Measurements from ENCODE around the gene PKP4. TPM values are rescaled to one million over a fixed set of nuclear protein-coding genes. Genes with fewer than 3 reads are reported as not detected.

PKP4 gene
- total RNA-seq, 1 donor from 2014 or later, result 119 TPM

GRCh38 chr2:158637357-158637756, 180.6 kb downstream of the PKP4 start:
- no peaks in the 10 kb centered on the region for H3K9me3 Mint-ChIP-seq (ENCODE audit: unreplicated experiment)
- no peak overlapping the region for H3K4me3 Mint-ChIP-seq (ENCODE audit: unreplicated experiment)
- TF ChIP-seq, protein P1, sequence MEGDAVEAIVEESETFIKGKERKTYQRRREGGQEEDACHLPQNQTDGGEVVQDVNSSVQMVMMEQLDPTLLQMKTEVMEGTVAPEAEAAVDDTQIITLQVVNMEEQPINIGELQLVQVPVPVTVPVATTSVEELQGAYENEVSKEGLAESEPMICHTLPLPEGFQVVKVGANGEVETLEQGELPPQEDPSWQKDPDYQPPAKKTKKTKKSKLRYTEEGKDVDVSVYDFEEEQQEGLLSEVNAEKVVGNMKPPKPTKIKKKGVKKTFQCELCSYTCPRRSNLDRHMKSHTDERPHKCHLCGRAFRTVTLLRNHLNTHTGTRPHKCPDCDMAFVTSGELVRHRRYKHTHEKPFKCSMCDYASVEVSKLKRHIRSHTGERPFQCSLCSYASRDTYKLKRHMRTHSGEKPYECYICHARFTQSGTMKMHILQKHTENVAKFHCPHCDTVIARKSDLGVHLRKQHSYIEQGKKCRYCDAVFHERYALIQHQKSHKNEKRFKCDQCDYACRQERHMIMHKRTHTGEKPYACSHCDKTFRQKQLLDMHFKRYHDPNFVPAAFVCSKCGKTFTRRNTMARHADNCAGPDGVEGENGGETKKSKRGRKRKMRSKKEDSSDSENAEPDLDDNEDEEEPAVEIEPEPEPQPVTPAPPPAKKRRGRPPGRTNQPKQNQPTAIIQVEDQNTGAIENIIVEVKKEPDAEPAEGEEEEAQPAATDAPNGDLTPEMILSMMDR (IDR thresholded peaks at IDR 0.05), result no peak
- H3K27me3 Mint-ChIP-seq (ENCODE audit: unreplicated experiment), result no peaks in the 10 kb centered on the region
- no peak for DNase-seq (ENCODE audit: extremely low spot score, unreplicated experiment)
- no peak overlapping the region for H3K27ac Mint-ChIP-seq (ENCODE audit: unreplicated experiment)
- peaks cover 8% of the 10 kb centered on the region for H3K4me1 Mint-ChIP-seq (ENCODE audit: unreplicated experiment)
- peaks cover 58% of the 10 kb centered on the region for H3K36me3 Mint-ChIP-seq (ENCODE audit: unreplicated experiment)

DNA sequence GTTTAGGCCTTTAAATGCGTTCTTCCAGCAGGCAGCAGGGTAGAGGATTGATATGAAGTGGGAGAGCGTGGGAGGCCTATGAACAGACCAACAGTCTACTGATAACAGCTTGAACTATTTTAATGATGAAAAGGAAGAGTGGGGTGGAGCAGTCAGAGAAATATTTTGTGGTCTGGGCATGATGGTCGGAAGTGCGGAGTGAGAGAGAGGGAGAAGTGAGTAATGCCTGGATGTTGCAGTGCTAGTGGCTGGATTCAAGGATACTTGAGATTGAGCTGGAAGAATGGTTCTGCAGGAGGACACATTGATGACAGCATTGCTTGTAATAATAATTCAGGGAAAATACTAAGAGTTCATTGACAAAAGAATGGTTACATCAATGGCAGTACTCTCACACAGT, 187.4 kb downstream of the PKP4 start:
- Mint-ChIP-seq H3K27ac (ENCODE audit: unreplicated experiment) (no peak overlapping the region), H3K27me3 (ENCODE audit: unreplicated experiment) (no peaks in the 10 kb centered on the region), H3K4me3 (ENCODE audit: unreplicated experiment) (no peak overlapping the region), H3K4me1 (ENCODE audit: unreplicated experiment) (peaks cover 16% of the 10 kb centered on the region), H3K9me3 (ENCODE audit: unreplicated experiment) (no peaks in the 10 kb centered on the region), H3K36me3 (ENCODE audit: unreplicated experiment) (peaks cover 49% of the 10 kb centered on the region)
- TF ChIP-seq, protein P1 (IDR thresholded peaks at IDR 0.05), result no peak
- no peak for DNase-seq (ENCODE audit: extremely low spot score, unreplicated experiment)

- TF ChIP-seq, protein P1 (IDR thresholded peaks at IDR 0.05), result no peak
- no peaks in the 10 kb centered on the region for H3K27me3 Mint-ChIP-seq (ENCODE audit: unreplicated experiment)
- peaks cover 44% of the 10 kb centered on the region for H3K36me3 Mint-ChIP-seq (ENCODE audit: unreplicated experiment)
- H3K4me3 Mint-ChIP-seq (ENCODE audit: unreplicated experiment), result no peak overlapping the region
- no peaks in the 10 kb centered on the region for H3K9me3 Mint-ChIP-seq (ENCODE audit: unreplicated experiment)
- peaks cover 16% of the 10 kb centered on the region for H3K4me1 Mint-ChIP-seq (ENCODE audit: unreplicated experiment)
- no peak overlapping the region for H3K27ac Mint-ChIP-seq (ENCODE audit: unreplicated experiment)
- no peak for DNase-seq (ENCODE audit: extremely low spot score, unreplicated experiment)
Measured at GRCh38 chr2:158645299-158645698, 188.5 kb downstream of the PKP4 start.

- no peak for DNase-seq (ENCODE audit: extremely low spot score, unreplicated experiment)
- TF ChIP-seq, protein P1 (IDR thresholded peaks at IDR 0.05), result no peak
- Mint-ChIP-seq H3K27me3 (ENCODE audit: unreplicated experiment) (no peaks in the 10 kb centered on the region), H3K36me3 (ENCODE audit: unreplicated experiment) (peaks cover 38% of the 10 kb centered on the region), H3K27ac (ENCODE audit: unreplicated experiment) (peak overlapping the region; percentile 60), H3K9me3 (ENCODE audit: unreplicated experiment) (no peaks in the 10 kb centered on the region), H3K4me3 (ENCODE audit: unreplicated experiment) (no peak overlapping the region), H3K4me1 (ENCODE audit: unreplicated experiment) (peaks cover 16% of the 10 kb centered on the region)
Measured at GRCh38 chr2:158647436-158648231, 190.9 kb downstream of the PKP4 start.

- Mint-ChIP-seq H3K36me3 (ENCODE audit: unreplicated experiment) (peaks cover 27% of the 10 kb centered on the region), H3K27me3 (ENCODE audit: unreplicated experiment) (no peaks in the 10 kb centered on the region), H3K4me3 (ENCODE audit: unreplicated experiment) (no peak overlapping the region), H3K27ac (ENCODE audit: unreplicated experiment) (no peak overlapping the region), H3K9me3 (ENCODE audit: unreplicated experiment) (no peaks in the 10 kb centered on the region), H3K4me1 (ENCODE audit: unreplicated experiment) (peaks cover 13% of the 10 kb centered on the region)
- DNase-seq (ENCODE audit: extremely low spot score, unreplicated experiment), result no peak
- TF ChIP-seq, protein P1 (IDR thresholded peaks at IDR 0.05), result no peak
Measured at GRCh38 chr2:158649846-158650245, 193.1 kb downstream of the PKP4 start.

Data from osteocyte (in vitro differentiated cells).